Mesendoderm (in vitro differentiated cells): ENCODE data around the gene PKHD1.
A peak's percentile ranks its signal among the peaks of the same experiment; 100 is the strongest.

ENCODE experiments used
- DNase-seq: peaks from one replicate; pipeline ENCODE4 v3.0.0; 2013
- H2AK5ac ChIP-seq: 2 replicates; pipeline ENCODE4 v1.6.1; 2013; ENCODE audit warnings: low read length, inconsistent platforms
- H2BK120ac ChIP-seq: 2 replicates; pipeline ENCODE4 v1.6.1; 2013; ENCODE audit warnings: low read depth, mild to moderate bottlenecking, low read length, moderate library complexity, mixed read lengths
- H2BK15ac ChIP-seq: replicated peaks from 2 replicates; pipeline ENCODE4 v1.6.1; 2013; ENCODE audit warnings: low read depth, mild to moderate bottlenecking, moderate library complexity
- H2BK5ac ChIP-seq: 2 replicates; pipeline ENCODE4 v1.6.1; 2013; ENCODE audit warnings: low read length, inconsistent platforms
- H3K18ac ChIP-seq: 2 replicates; pipeline ENCODE4 v1.6.1; 2013; ENCODE audit warnings: mild to moderate bottlenecking, low read length, mixed read lengths
- H3K23ac ChIP-seq: one replicate; pipeline ENCODE4 v1.6.1; 2013; ENCODE audit warnings: low read length
- H3K27ac ChIP-seq: 2 replicates; pipeline ENCODE4 v1.5.1; 2013; ENCODE audit warnings: low read depth, mild to moderate bottlenecking, inconsistent platforms, low read length, moderate library complexity
- H3K27me3 ChIP-seq: 2 replicates; pipeline ENCODE4 v1.6.1; 2013; ENCODE audit warnings: low read length, control low read depth, mild to moderate bottlenecking, inconsistent platforms; ENCODE audit not compliant: insufficient read depth, poor library complexity
- H3K36me3 ChIP-seq: 2 replicates; pipeline ENCODE4 v1.6.1; 2013; ENCODE audit warnings: low read length, inconsistent platforms; ENCODE audit not compliant: control insufficient read depth, insufficient read depth
- H3K4ac ChIP-seq: one replicate; pipeline ENCODE4 v1.6.1; 2013; ENCODE audit warnings: low read depth, mild to moderate bottlenecking, low read length, moderate library complexity
- H3K4me1 ChIP-seq: 2 replicates; pipeline ENCODE4 v1.6.1; 2013; ENCODE audit warnings: low read depth, low read length, inconsistent platforms; ENCODE audit not compliant: control insufficient read depth
- H3K4me2 ChIP-seq: 2 replicates; pipeline ENCODE4 v1.6.1; 2013; ENCODE audit warnings: low read length
- H3K4me3 ChIP-seq: 2 replicates; pipeline ENCODE4 v1.5.1; 2013; ENCODE audit warnings: mild to moderate bottlenecking, low read length
- H3K56ac ChIP-seq: one replicate; pipeline ENCODE4 v1.6.1; 2013; ENCODE audit warnings: low read length
- H3K79me1 ChIP-seq: 2 replicates; pipeline ENCODE4 v1.6.1; 2013; ENCODE audit warnings: low read length, inconsistent platforms
- H3K79me2 ChIP-seq: 2 replicates; pipeline ENCODE4 v1.6.1; 2013; ENCODE audit warnings: mild to moderate bottlenecking, low read length; ENCODE audit not compliant: control insufficient read depth, insufficient read depth
- H3K9ac ChIP-seq: 2 replicates; pipeline ENCODE4 v1.6.1; 2013; ENCODE audit warnings: low read length, inconsistent platforms
- H4K5ac ChIP-seq: one replicate; pipeline ENCODE4 v1.6.1; 2013; ENCODE audit warnings: low read length
- H4K8ac ChIP-seq: one replicate; pipeline ENCODE4 v1.6.1; 2013; ENCODE audit warnings: low read depth, mild to moderate bottlenecking, control low read depth, low read length, moderate library complexity
- WGBS: extraction: QIAGEN DNeasy Blood & Tissue Kit; methylation state at CpG from one replicate; pipeline ENCODE4 v1.1.7; 2013; ENCODE audit warnings: low lambda C conversion rate, missing lambda C conversion rate; ENCODE audit not compliant: insufficient coverage; ENCODE audit errors: extremely low coverage; 5-methylcytosine and 5-hydroxymethylcytosine counted together

PKHD1 gene

GRCh38 chr6:51963980-51964379 is 123.4 kb downstream of the PKHD1 start:
- Histone ChIP-seq H3K18ac (no peak overlapping the region), H2BK15ac (no peak overlapping the region), H4K8ac (no peak overlapping the region), H3K79me1 (no peaks in the 10 kb centered on the region), H4K5ac (no peak overlapping the region), H3K23ac (no peak overlapping the region), H2BK120ac (no peak overlapping the region), H3K27ac (no peak overlapping the region), H2AK5ac (no peak overlapping the region), H3K4me1 (no peaks in the 10 kb centered on the region), H3K9ac (no peak overlapping the region), H3K4me2 (no peak overlapping the region), H3K27me3 (no peaks in the 10 kb centered on the region), H3K4ac (no peak overlapping the region), H3K79me2 (no peaks in the 10 kb centered on the region), H2BK5ac (no peak overlapping the region), H3K4me3 (no peak overlapping the region), H3K36me3 (no peaks in the 10 kb centered on the region), H3K56ac (no peak overlapping the region)
- DNase-seq, result no peak
- no CpG with 5 or more reads among the region's 4 CpGs for WGBS

- Histone ChIP-seq H3K18ac (no peak overlapping the region), H3K36me3 (no peaks in the 10 kb centered on the region), H3K4me2 (no peak overlapping the region), H2BK15ac (no peak overlapping the region), H3K56ac (no peak overlapping the region), H2BK5ac (no peak overlapping the region), H3K23ac (no peak overlapping the region), H2AK5ac (no peak overlapping the region), H3K4me3 (no peak overlapping the region), H2BK120ac (no peak overlapping the region), H4K8ac (no peak overlapping the region), H3K27me3 (no peaks in the 10 kb centered on the region), H3K9ac (no peak overlapping the region), H3K4ac (no peak overlapping the region), H3K27ac (no peak overlapping the region), H3K79me2 (no peaks in the 10 kb centered on the region), H3K4me1 (no peaks in the 10 kb centered on the region), H3K79me1 (no peaks in the 10 kb centered on the region), H4K5ac (no peak overlapping the region)
- WGBS, result no CpG with 5 or more reads among the region's 1 CpG
- no peak for DNase-seq
Measured at GRCh38 chr6:51962354-51962753, 125.1 kb downstream of the PKHD1 start.

- H2BK5ac ChIP-seq, result no peak overlapping the region
- no peak overlapping the region for H4K5ac ChIP-seq
- no peak overlapping the region for H2BK15ac ChIP-seq
- no peak overlapping the region for H3K4ac ChIP-seq
- H2AK5ac ChIP-seq, result no peak overlapping the region
- no peak overlapping the region for H3K4me2 ChIP-seq
- H3K79me1 ChIP-seq, result no peaks in the 10 kb centered on the region
- H3K18ac ChIP-seq, result no peak overlapping the region
- no peak overlapping the region for H3K27ac ChIP-seq
- no peaks in the 10 kb centered on the region for H3K36me3 ChIP-seq
- H3K23ac ChIP-seq, result no peak overlapping the region
- H3K79me2 ChIP-seq, result no peaks in the 10 kb centered on the region
- H3K56ac ChIP-seq, result no peak overlapping the region
- H4K8ac ChIP-seq, result no peak overlapping the region
- H3K27me3 ChIP-seq, result no peaks in the 10 kb centered on the region
- DNase-seq, result no peak
- no peak overlapping the region for H2BK120ac ChIP-seq
- no peaks in the 10 kb centered on the region for H3K4me1 ChIP-seq
- no peak overlapping the region for H3K4me3 ChIP-seq
- no peak overlapping the region for H3K9ac ChIP-seq
- WGBS, result no CpG with 5 or more reads among the region's 2 CpGs
Measured at GRCh38 chr6:51960419-51960818, 127.0 kb downstream of the PKHD1 start.

- H2BK15ac ChIP-seq, result no peak overlapping the region
- no peaks in the 10 kb centered on the region for H3K4me1 ChIP-seq
- H3K56ac ChIP-seq, result no peak overlapping the region
- no peak overlapping the region for H3K4me3 ChIP-seq
- H4K5ac ChIP-seq, result no peak overlapping the region
- H3K9ac ChIP-seq, result no peak overlapping the region
- H4K8ac ChIP-seq, result no peak overlapping the region
- H3K27me3 ChIP-seq, result no peaks in the 10 kb centered on the region
- H3K79me1 ChIP-seq, result no peaks in the 10 kb centered on the region
- H3K23ac ChIP-seq, result no peak overlapping the region
- WGBS, result no CpG with 5 or more reads among the region's 6 CpGs
- peak; percentile 83 for DNase-seq
- no peak overlapping the region for H3K27ac ChIP-seq
- no peak overlapping the region for H2BK120ac ChIP-seq
- H3K36me3 ChIP-seq, result no peaks in the 10 kb centered on the region
- no peak overlapping the region for H3K4me2 ChIP-seq
- no peak overlapping the region for H3K18ac ChIP-seq
- H3K79me2 ChIP-seq, result no peaks in the 10 kb centered on the region
- no peak overlapping the region for H3K4ac ChIP-seq
- H2AK5ac ChIP-seq, result no peak overlapping the region
- no peak overlapping the region for H2BK5ac ChIP-seq
Measured at GRCh38 chr6:51959744-51960383, 127.5 kb downstream of the PKHD1 start.

GRCh38 chr6:51954681-51955080 is 132.7 kb downstream of the PKHD1 start:
- Histone ChIP-seq H3K27ac (no peak overlapping the region), H3K4me2 (no peak overlapping the region), H3K18ac (no peak overlapping the region), H2BK15ac (no peak overlapping the region), H4K8ac (no peak overlapping the region), H4K5ac (no peak overlapping the region), H3K27me3 (no peaks in the 10 kb centered on the region), H2AK5ac (no peak overlapping the region), H3K23ac (no peak overlapping the region), H2BK5ac (no peak overlapping the region), H3K4ac (no peak overlapping the region), H3K9ac (no peak overlapping the region), H3K79me2 (no peaks in the 10 kb centered on the region), H2BK120ac (no peak overlapping the region), H3K56ac (no peak overlapping the region), H3K36me3 (no peaks in the 10 kb centered on the region), H3K4me1 (no peaks in the 10 kb centered on the region), H3K79me1 (no peaks in the 10 kb centered on the region), H3K4me3 (no peak overlapping the region)
- WGBS, result no CpG with 5 or more reads among the region's 3 CpGs
- no peak for DNase-seq

GRCh38 chr6:51953246-51953645 is 134.2 kb downstream of the PKHD1 start:
- Histone ChIP-seq H3K4me1 (no peaks in the 10 kb centered on the region), H3K18ac (no peak overlapping the region), H3K23ac (no peak overlapping the region), H3K79me2 (no peaks in the 10 kb centered on the region), H4K8ac (no peak overlapping the region), H3K56ac (no peak overlapping the region), H4K5ac (no peak overlapping the region), H3K27me3 (no peaks in the 10 kb centered on the region), H3K4ac (no peak overlapping the region), H2BK5ac (no peak overlapping the region), H3K4me2 (no peak overlapping the region), H2BK15ac (no peak overlapping the region), H2AK5ac (no peak overlapping the region), H3K9ac (no peak overlapping the region), H2BK120ac (no peak overlapping the region), H3K4me3 (no peak overlapping the region), H3K27ac (no peak overlapping the region), H3K79me1 (no peaks in the 10 kb centered on the region), H3K36me3 (no peaks in the 10 kb centered on the region)
- no peak for DNase-seq
